Endothelial cell of umbilical vein (primary cell): Measurements from ENCODE around the gene TRPM8. TPM values are rescaled to one million over a fixed set of nuclear protein-coding genes. Genes with fewer than 3 reads are reported as not detected.
"Not testable (repeated sequence)": the region's sequence is repeated elsewhere in the genome, so short reads cannot be mapped to it uniquely, and the experiment has no call there.

Experiments used
- BruUV-seq: library from RNA; stranded (reverse); fragments of 400-500 nt; replicated peaks from 2 replicates; lab custom pipeline; 2021; lab: Mats Ljungman, UMichigan
- CTCF ChIA-PET: fragments of 300-600, 350-600 bp; sonication (Branson Sonifier 250); formaldehyde crosslinking; loops from one replicate; lab custom pipeline; 2021; ENCODE audit warnings: antibody characterized with exemption, inconsistent platforms; lab: Charles Lee
- POLR2A ChIA-PET: fragments of 300-600, 350-600 bp; sonication (Branson Sonifier 250); formaldehyde crosslinking; loops from one replicate; lab custom pipeline; 2021; ENCODE audit warnings: antibody characterized with exemption, inconsistent platforms; lab: Charles Lee
- DNase-seq: peaks from one replicate; pipeline ENCODE4 v3.0.0-alpha.2; 2011; ENCODE audit warnings: low read depth, low spot score
- FAIRE-seq: peaks from 2 replicates; lab custom pipeline; 2011; peaks lifted over from hg19 to GRCh38; lab: Jason Lieb, UNC
- H2AFZ ChIP-seq: 2 replicates; pipeline ENCODE4 v1.6.0; 2012; ENCODE audit warnings: low read depth, low read length, control low read depth, inconsistent platforms
- H3K27ac ChIP-seq: 2 replicates; pipeline ENCODE4 v1.5.1; 2011; ENCODE audit warnings: low read depth, mild to moderate bottlenecking, control low read depth, low read length, moderate library complexity; ENCODE audit not compliant: insufficient read depth
- H3K27me3 ChIP-seq, 2 experiments: 2 replicates each; pipeline versions ENCODE4 v1.6.0 to v1.6.1; 2011; ENCODE audit warnings: low read length in 2 of 2, mixed read lengths in 1 of 2; ENCODE audit not compliant: control insufficient read depth in 2 of 2, insufficient read depth in 2 of 2
- H3K36me3 ChIP-seq, 2 experiments: 2 replicates in 1 of 2; 3 replicates in 1 of 2; pipeline ENCODE4 v1.5.1; 2011; ENCODE audit warnings: low read length in 2 of 2, mild to moderate bottlenecking in 1 of 2, moderate library complexity in 1 of 2; ENCODE audit not compliant: control insufficient read depth in 2 of 2, insufficient read depth in 2 of 2; ENCODE audit errors: extremely low read depth in 1 of 2
- H3K4me1 ChIP-seq: 3 replicates; pipeline ENCODE4 v1.5.1; 2011; ENCODE audit warnings: mild to moderate bottlenecking, low read length; ENCODE audit not compliant: control insufficient read depth, insufficient read depth; ENCODE audit errors: extremely low read depth
- H3K4me2 ChIP-seq: 2 replicates; pipeline ENCODE4 v1.6.1; 2011; ENCODE audit warnings: low read length, control low read depth, mixed read lengths; ENCODE audit not compliant: insufficient read depth
- H3K4me3 ChIP-seq, 3 experiments: fragments of 200-600 bp in 1 of 3; sonication (generic), shearing (Covaris generic) in 1 of 3; replicated peaks in 1 of 3; 2 replicates each; pipeline ENCODE4 v1.5.1; 2011 to 2016; ENCODE audit warnings: control low read depth in 3 of 3, low read length in 3 of 3, mild to moderate bottlenecking in 2 of 3, inconsistent platforms in 1 of 3, low read depth in 1 of 3, moderate library complexity in 1 of 3; ENCODE audit not compliant: insufficient read depth in 1 of 3
- H3K79me2 ChIP-seq: 2 replicates; pipeline ENCODE4 v1.6.0; 2012; ENCODE audit warnings: low read length, inconsistent platforms; ENCODE audit not compliant: control insufficient read depth, insufficient read depth
- H3K9ac ChIP-seq: replicated peaks from 2 replicates; pipeline ENCODE3; 2011; ENCODE audit warnings: low read length, control low read depth; ENCODE audit not compliant: insufficient read depth; ENCODE audit errors: extremely low read depth
- H3K9me1 ChIP-seq: replicated peaks from 3 replicates; pipeline ENCODE4 v1.6.0; 2011; ENCODE audit warnings: mild to moderate bottlenecking, low read length; ENCODE audit not compliant: control insufficient read depth, insufficient read depth; ENCODE audit errors: extremely low read depth
- H3K9me3 ChIP-seq: replicated peaks from 2 replicates; pipeline ENCODE4 v1.5.1; 2012; ENCODE audit warnings: low read length, inconsistent platforms; ENCODE audit not compliant: control insufficient read depth, insufficient read depth
- H4K20me1 ChIP-seq: replicated peaks from 2 replicates; pipeline ENCODE3; 2011; ENCODE audit warnings: mild to moderate bottlenecking, low read length; ENCODE audit not compliant: control insufficient read depth, insufficient read depth; ENCODE audit errors: extremely low read depth
- EZH2 ChIP-seq: IDR thresholded peaks from 2 replicates; pipeline ENCODE4 v1.6.1; 2012; ENCODE audit warnings: borderline replicate concordance, low read depth, mild to moderate bottlenecking, moderate library complexity, low read length, inconsistent platforms; ENCODE audit not compliant: severe bottlenecking
- FOS ChIP-seq: IDR thresholded peaks from 2 replicates; pipeline ENCODE4 v1.6.1; 2011; ENCODE audit warnings: mild to moderate bottlenecking, low read length, moderate library complexity, borderline replicate concordance; ENCODE audit not compliant: insufficient read depth
- GATA2 ChIP-seq: IDR thresholded peaks from 2 replicates; pipeline ENCODE4 v1.7.0; 2011; ENCODE audit warnings: low read depth, mild to moderate bottlenecking, moderate library complexity, mixed read lengths, low read length; ENCODE audit not compliant: insufficient read length, insufficient read depth
- MAX ChIP-seq: IDR thresholded peaks from 2 replicates; pipeline ENCODE4 v1.6.1; 2011; ENCODE audit not compliant: insufficient read depth, insufficient read length
- MYC ChIP-seq: IDR thresholded peaks from one replicate; pipeline ENCODE4 v1.6.1; 2011; ENCODE audit warnings: mild to moderate bottlenecking, low read depth, low read length
- POLR2A ChIP-seq: IDR thresholded peaks from 2 replicates; pipeline ENCODE4 v1.6.1; 2012; ENCODE audit warnings: low read depth, mild to moderate bottlenecking, control low read depth, low read length
- POLR2AphosphoS5 ChIP-seq: IDR thresholded peaks from 2 replicates; pipeline ENCODE4 v1.6.1; 2012; ENCODE audit warnings: low read depth, mild to moderate bottlenecking, control low read depth, low read length, moderate library complexity; ENCODE audit not compliant: insufficient read depth
- dilution Hi-C: fragments of 300-500 bp; cut with MboI; formaldehyde crosslinking; loops from one replicate; pipeline ENCODE4 v1.15.0; 2019; ENCODE audit warnings: low sequenced_read_pairs; ENCODE audit not compliant: extremely low pct_ligation_motif_present
- intact Hi-C: fragments of 100-400 bp; cut with micrococcal nuclease; formaldehyde crosslinking; loops from one replicate; pipeline ENCODE4 v1.10.0; 2022
- polyA plus RNA-seq, 4 experiments: library from polyadenylated mRNA; depleted of rRNA in 3 of 4; stranded (reverse) in 3 of 4; unstranded in 1 of 4; fragments of >200 nt; gene quantifications; 2 replicates each; pipeline versions ENCODE4 v1.2.1 to v1.2.3, GENCODE V29; 2011 to 2012; ENCODE audit warnings: missing spikeins in 1 of 4
- total RNA-seq: library from RNA; stranded (reverse); gene quantifications from 2 replicates; pipeline ENCODE4 v1.2.3, GENCODE V29; 2021
- TF ChIP-seq, protein P1 (sequence below), 2 donors: IDR thresholded peaks; 1 replicate in 1 of 2; 2 replicates in 1 of 2; pipeline ENCODE4 v1.5.1; 2011; ENCODE audit warnings: low read length in 2 of 2, mild to moderate bottlenecking in 2 of 2, moderate library complexity in 2 of 2, control low read depth in 1 of 2, inconsistent platforms in 1 of 2, low read depth in 1 of 2; ENCODE audit not compliant: insufficient read depth in 1 of 2; ENCODE audit errors: extremely low read depth in 1 of 2

Gene TRPM8
- total and polyA plus RNA-seq, 2 donors (not counting 3 experiments of a cell fraction or from before 2014, with no cell fraction given): not detected

DNA sequence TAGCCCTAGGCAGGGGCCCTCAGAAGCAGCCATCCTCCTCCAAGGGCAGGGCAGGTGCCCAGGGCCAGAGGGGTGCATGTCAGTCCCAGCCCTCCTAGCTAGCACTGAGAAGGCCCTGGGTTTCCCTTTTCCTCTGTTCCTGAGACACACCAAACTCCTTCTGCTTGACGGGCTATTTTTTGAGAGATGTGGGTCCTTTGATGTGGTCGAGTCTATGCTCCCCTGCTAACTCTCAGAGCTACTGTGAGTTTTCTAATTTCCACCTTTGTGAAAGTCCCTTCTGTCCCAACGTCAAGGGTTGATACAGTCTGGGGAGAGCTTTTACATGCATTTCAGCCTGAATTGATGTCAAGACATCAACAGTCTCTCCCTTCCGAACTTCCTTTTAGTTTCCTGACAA is 51.4 kb downstream of the TRPM8 start:
- Histone ChIP-seq H3K9ac (no peak overlapping the region), H3K27ac (no peak overlapping the region), H3K36me3 (no peaks in the 10 kb centered on the region), H3K9me3 (no peaks in the 10 kb centered on the region), H3K9me1 (no peaks in the 10 kb centered on the region), H4K20me1 (no peaks in the 10 kb centered on the region), H3K79me2 (no peaks in the 10 kb centered on the region), H3K4me2 (no peak overlapping the region), H3K4me1 (no peaks in the 10 kb centered on the region), H3K27me3 (no peaks in the 10 kb centered on the region), H2AFZ (no peak overlapping the region), H3K4me3 (no peak overlapping the region)
- no TSS peak for BruUV-seq
- POLR2A ChIA-PET: no interaction called here
- FAIRE-seq (no peak), DNase-seq (no peak)
- dilution Hi-C loops (no loop called here), intact Hi-C loops (no loop called here)
- no peak for TF ChIP-seq MAX
- TF ChIP-seq, protein P1, sequence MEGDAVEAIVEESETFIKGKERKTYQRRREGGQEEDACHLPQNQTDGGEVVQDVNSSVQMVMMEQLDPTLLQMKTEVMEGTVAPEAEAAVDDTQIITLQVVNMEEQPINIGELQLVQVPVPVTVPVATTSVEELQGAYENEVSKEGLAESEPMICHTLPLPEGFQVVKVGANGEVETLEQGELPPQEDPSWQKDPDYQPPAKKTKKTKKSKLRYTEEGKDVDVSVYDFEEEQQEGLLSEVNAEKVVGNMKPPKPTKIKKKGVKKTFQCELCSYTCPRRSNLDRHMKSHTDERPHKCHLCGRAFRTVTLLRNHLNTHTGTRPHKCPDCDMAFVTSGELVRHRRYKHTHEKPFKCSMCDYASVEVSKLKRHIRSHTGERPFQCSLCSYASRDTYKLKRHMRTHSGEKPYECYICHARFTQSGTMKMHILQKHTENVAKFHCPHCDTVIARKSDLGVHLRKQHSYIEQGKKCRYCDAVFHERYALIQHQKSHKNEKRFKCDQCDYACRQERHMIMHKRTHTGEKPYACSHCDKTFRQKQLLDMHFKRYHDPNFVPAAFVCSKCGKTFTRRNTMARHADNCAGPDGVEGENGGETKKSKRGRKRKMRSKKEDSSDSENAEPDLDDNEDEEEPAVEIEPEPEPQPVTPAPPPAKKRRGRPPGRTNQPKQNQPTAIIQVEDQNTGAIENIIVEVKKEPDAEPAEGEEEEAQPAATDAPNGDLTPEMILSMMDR (IDR thresholded peaks at IDR 0.05; ENCODE audit: extremely low read depth in 1 of 2, insufficient read depth in 1 of 2, low read depth in 1 of 2, low read length in 2 of 2): no peak
- TF ChIP-seq FOS: no peak
- TF ChIP-seq EZH2: no peak
- TF ChIP-seq POLR2A: no peak
- TF ChIP-seq GATA2: no peak
- TF ChIP-seq POLR2AphosphoS5: no peak
- no peak for TF ChIP-seq MYC
- CTCF ChIA-PET: no interaction called here

GRCh38 chr2:233972460-233972859 is 55.3 kb downstream of the TRPM8 start:
- H3K79me2 ChIP-seq, H3K9ac ChIP-seq, H3K4me3 ChIP-seq, H3K9me1 ChIP-seq, CTCF ChIA-PET, H3K27me3 ChIP-seq, DNase-seq, FAIRE-seq, BruUV-seq, H3K9me3 ChIP-seq, H3K4me2 ChIP-seq, POLR2A ChIA-PET, dilution Hi-C loops, H4K20me1 ChIP-seq, H2AFZ ChIP-seq, H3K27ac ChIP-seq, H3K36me3 ChIP-seq: not testable (repeated sequence)
- H3K4me1 ChIP-seq: peaks cover 13% of the 10 kb centered on the region
- intact Hi-C loops: loop anchor here (5.0 to 10.0 kb wide), 2 partner anchors 485 to 982 kb away; partner anchors contain the start of gene SH3BP4
